GM18526 (cell line): ENCODE data around the gene MAEA.

ENCODE experiments used
- POLR2A ChIP-seq: IDR thresholded peaks from 3 replicates; pipeline ENCODE4 v1.6.1; 2011; ENCODE audit not compliant: insufficient read length; ENCODE audit errors: extremely low read depth

The MAEA gene

DNA sequence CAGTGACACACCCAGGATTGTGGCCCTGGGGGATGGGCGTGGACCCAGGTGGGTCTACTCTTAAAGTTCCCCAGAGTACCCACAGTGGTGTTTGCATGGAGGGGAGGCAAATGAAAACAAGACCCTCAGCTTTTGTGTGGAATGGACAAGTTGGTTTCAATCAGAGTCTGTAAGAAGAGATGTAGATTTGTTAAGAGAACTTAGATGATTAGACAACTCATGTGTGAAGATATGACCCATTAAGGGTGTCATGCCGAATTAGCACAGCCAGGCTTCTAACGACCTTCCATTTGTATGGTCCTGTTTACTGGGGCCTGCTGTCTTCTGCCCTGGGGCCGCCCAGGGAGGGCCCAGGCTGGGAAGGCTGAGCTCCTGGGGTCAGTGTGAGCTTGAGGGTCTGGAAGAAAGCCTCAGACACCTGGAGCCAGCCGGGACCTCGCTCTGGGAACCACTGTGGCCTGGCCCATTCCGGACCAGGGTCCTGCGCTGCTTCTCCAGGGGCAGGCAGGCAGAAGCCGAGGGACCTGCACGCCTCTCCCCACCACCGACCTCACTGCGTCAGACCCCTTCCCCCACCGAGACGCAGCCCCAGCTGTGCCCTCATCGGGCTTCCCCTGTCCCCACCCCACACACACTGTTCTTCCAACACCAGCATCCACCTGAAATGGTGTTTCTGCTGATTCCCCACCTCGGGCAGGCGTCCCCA lies 77.7 kb downstream of the MAEA start:
- no peak for TF ChIP-seq POLR2A

DNA sequence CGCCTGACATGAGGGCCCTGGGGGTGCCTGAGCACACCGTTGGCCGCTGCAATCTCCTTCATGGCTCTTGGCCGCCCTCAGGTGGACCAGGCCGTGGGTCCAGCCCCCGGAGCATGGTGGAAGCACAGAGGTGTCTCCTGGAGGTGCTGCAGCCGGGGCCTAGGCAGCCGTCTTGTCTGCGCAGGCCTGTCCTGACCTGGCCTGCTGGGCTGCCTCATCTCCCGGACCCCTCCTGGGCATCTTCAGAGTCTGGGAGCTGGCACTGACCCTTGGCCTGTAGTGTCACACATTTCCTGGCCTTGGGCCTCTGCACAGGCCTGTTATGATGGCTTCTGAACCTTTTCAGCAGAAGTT lies 78.2 kb downstream of the MAEA start:
- TF ChIP-seq POLR2A = no peak

DNA sequence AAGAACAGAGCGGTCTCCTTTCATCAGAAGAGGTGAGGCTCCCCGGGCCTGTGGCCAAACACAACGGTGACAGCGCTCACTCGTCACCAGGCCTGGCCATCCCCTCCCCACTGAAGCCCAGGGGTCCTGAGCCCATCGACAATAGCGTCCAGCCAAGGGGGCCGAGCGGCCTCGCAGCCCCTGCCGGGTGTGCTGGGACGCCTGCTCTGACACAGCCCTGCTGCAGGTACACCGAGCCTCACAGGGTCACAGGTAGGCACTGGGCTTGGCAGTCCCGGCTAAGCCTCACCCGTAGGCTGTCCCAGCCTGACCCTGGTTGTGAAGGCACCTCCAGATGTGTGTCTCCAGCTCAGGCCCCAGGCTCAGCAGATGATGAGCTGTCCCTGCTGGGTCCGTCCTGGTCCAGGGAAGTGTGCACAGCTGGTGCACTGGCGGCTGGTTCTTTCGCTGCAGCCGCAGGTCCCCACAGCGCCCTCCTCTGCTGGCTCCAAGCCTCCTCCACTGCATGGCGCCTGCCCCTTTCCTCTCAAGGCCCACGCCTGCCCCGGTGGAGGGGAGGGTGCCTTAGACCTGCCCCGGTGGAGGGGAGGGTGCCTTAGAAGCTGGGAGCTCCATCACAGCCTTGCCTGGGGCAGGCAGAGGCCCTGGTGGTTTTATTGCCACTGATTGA lies 78.9 kb downstream of the MAEA start:
- TF ChIP-seq POLR2A = no peak

DNA sequence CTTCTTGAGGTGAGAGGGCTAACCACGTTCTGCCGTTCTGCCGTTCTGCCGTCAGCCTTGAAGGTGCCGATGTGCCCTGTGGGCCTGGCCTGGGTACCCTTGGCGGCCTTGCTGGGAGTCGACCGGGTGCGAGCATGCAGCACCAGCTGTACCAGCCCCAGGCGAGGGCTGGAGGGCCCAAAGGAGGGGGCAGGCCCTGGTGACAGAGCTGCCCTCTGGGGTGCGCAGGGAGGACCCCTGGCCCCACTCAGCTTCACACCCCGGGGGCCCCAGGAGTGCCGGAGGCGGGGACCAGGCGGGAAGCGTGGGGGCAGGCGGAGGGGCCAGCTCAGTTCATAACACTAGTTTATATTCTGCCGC lies 79.4 kb downstream of the MAEA start:
- TF ChIP-seq POLR2A = no peak

DNA sequence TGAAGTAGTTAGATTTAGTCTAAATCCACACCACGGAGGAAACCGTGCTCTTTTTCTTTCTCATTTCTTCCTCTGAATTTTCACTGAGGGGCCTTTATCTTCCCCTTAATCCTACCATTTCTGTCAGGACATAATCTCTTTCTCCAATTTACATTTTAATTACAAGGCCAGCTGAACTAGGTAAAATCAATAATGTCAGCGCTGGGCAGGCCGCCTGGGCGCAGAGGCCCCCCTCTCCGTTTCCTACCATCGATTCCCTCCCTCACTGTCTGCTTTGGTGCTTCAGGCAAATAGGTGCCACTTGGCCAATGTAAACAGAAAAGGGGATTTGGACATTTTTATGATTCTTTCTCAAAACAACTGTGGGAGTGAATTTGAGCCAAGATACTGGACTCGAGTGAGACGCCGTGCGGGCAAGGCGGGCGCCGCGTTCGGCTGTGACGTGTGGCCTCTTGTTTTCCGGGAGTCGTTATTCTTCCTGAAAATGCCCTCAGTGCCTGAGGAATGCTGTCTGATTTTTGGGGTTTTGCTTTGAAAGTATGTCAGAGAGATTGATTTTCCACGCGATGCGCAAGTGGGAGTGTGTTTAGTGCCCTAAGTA lies 79.9 kb downstream of the MAEA start:
- no peak for TF ChIP-seq POLR2A

DNA sequence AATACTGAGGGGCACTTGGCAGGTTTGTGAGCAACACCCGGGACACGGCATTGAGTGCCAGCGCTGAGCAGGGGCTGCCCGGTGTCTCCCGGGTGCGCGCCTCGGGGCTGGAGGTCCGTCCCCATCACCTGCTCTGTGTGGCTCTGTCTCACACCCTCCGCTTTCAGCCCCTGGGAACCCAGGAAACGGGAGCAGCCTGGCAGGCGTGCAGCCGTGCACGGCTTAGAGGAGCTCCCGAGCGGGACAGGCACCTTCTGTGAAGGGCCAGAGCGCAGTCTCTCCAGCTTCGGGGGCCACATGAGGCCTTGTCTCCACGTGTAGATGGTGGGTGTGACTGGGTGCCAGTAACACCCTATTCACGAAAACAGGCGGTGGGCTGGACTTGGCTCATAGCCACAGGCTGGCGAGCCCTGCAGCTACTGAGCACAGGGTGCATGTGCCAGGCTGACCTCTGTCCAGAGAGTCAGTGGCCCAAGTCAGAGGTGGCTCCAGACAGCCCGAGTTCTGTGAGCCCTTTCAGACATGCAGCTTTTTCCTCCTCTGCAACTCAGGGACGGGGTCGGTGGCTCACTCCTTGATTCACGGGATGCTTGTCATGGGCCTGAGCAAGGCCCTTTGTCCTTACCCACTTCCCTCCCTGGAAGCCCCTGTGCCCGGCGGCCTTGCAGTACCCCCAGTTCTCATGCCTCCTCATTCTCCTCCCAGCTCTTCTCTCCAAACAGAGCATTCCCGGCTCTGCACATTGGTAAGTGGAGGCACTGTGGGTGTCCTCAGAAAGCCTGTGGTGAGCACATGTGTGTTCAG lies 80.8 kb downstream of the MAEA start:
- no peak for TF ChIP-seq POLR2A

DNA sequence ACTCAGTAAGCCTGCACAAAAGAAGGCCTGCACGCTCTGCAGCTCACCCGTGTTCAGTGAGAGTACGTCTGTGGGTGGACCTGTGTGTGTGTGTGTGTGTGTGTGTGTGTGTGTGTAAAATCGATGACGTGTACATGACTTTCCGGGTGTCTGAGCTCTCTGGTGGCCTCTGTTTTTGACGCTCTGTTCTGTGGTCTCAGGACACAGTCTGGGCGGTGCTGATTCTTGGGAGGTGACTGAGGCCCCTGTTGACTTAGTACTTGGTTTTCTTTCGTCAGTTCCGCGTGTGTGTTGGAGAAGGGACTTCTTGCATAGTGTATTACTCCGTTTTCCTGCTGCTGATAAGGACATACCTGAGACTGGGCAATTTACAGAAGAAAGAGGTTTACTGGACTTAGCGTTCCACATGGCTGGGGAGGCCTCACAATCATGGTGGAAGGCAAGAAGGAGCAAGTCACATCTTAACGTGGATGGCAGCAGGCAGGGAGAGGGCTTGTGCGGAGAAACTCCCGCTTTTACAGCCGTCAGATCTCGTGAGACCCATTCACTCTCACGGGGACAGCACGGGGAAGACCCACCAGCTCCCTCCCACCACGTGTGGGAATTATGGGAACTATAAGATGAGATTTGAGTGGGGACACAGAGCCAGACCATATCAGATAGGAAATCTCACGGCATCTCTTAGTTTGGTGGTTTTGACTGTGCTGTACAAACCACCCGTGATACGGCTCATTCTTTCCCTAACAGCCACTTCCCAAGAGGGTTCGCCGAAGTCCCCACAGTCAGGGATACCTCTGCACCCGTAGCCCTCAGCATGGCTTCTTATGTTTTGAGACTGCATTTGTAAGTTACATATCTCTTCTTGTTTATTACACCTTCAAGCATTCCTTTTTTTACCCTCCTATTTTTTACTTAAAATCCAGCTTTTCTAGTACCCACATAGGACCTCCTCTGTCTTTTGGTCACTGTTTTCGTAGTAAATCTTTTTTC lies 81.8 kb downstream of the MAEA start:
- no peak for TF ChIP-seq POLR2A

DNA sequence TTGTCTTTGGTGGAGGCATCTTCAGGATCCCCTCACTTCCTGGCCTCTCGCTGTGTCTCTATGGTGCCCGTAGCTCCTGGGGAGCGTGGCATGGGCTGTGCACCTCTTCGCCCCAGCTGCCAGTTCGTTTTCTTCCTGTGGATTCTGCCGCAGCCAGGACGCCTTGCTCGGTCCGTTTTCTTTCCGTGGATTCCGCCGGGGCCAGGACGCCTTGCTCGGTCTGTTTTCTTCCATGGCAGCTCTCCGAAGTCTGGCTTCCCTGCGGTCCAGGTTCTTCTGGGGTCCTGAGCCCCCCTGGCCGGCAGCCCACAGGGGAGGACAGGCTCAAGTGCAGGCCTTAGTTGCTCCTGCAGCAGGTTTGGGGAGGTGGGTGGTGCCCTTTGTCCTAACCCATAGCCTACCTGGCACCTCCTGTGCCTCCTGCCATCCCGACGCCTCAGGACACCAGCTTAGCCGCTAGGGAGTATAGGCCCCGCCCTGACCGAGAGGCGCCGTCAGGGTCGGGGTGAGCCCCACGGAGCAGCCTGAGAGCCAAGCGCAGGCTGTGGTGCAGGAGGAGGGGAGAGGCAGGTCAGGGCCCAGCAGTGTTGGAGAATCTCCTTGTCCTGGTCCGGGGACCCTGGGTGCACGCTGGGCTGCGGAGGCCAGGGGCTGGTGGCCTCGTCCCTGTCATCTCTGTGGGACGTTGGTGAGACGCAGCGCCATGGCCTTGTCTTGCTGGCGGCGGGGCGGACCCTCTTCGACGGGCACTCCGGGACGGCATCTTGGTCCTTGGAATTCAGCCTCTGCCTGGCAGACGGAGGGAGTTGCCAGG lies 84.4 kb downstream of the MAEA start:
- TF ChIP-seq POLR2A = no peak

DNA sequence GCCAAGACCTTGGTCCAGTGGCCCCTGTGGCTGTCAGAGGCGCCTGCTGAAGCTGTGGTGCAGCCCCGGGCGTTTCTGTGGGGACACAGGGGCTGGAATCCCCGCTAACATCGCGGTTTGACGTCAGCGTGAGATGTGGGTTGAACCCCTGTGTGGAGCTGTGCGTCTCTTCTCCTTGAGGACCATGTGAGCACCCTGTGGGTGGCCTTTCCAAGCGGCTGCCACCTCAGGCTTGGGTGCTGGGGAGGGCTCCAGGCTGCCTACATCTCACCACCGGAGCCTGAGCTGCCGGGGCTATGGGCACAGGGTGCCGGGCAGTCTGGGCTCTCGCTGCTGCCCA lies 85.0 kb downstream of the MAEA start:
- TF ChIP-seq POLR2A = no peak

DNA sequence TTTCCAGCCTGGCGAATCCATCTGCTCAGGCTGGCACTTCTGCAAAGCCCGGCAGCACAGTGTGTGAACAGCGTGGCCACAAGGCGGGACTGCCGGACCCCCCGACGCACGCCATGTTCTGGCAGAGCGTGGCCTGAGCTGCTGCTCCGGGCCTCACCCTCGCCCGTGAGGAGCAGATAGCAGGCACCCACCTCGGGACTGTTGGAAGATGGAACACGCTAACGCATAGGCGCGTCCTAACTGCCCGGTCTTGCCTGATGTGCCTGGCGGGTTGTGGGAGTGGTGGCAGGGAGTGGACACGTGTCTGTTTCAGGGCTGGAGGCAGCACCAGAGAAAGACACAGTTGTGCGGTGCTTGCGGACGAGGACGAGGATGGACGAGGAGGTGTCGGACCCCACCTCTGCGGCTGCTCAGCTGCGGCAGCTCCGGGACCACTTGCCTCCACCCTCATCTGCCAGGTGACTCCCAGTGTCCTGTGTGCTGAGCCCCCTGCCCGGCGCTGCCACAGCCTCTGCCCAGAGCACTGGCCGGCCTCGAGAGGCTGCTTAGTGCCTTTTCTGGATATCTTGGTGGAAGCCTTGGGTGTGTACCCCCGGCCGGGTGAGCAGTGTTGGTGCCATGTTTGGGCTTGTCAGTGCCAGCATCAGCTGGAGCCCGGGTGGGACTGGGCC lies 85.5 kb downstream of the MAEA start:
- TF ChIP-seq POLR2A = no peak

DNA sequence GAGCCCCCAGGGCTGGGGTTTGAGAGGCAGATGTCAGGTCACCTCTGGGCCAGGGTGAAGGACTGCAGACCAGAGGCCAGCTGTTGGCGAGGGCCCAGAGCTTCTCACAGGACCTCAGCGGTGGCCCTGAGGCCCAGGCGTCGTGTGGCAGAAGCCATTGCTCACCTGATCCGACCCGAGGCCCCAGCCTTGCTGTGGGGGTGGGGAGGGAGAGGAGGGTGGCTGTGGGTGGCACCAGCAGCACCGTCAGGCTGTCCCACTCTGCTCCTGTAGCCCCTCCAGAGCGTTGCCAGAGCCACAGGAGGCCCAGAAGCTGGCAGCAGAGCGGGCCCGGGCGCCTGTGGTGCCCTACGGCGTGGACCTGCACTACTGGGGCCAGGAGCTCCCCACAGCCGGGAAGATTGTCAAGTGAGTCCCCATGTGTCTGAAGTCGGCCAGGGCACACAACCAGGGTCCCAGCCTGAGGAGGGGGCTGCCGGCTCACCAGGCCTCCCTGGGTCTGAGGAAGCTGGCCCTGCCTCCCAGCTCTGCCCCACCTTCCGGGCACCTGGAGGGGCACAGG lies 86.2 kb downstream of the MAEA start:
- TF ChIP-seq POLR2A = no peak

DNA sequence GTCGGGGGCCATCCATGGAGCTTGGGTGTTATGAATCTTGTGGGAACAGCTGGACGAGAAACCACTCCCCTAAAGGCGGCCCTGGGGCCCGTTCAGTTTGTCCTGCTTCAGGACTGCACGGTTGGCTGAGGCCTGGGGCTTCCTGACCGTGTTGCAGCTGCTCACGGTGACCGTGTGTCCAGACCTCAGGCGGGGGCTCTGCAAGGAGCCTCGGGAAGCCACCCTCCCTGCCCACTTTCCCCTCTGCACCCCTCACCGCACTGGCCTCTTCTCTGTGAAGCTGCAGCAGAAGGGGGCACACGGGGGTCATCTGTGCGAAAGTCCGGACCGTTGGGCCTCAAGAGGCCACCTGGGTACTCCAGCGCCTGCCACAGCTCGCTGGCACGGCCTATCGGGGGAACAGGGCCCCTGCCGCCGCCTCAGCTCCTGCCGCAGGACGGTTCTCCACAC lies 86.7 kb downstream of the MAEA start:
- no peak for TF ChIP-seq POLR2A

DNA sequence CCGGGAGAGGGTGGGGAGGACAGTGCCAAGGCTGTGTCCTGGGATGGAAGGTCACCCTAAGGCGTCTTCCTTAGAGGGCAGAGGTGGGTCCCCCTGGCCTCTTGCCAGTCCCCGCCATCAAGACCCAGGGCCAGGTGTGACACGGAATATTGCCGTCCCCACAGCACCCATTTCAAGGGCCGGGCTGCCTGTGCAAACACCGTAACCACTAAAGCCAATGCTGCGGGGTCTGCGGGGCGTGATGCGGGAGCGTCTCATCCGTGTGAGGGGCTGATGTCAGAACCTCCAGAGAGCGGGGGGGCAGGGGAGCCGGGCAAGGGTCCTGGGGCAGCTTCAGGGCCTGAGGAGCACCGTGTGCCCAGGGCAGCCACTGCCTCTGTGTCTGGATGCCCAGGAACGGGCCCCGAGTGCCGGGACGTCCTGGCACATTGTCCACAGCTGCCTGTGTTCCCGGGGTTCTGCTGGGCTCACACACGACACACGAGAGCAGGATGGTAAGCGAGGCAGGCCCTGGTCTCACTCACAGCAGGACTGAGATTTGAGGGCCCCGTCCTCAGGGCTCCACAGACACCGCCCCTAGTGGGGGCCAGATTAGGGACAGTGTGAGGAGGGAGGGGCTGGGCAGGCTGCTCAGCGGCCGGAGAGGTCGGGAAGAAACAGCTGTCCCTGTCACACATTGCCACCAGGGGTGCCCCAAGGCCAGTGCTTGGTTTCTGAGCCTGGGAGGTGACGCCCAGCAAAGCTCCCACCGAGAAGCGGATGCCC lies 87.3 kb downstream of the MAEA start:
- no peak for TF ChIP-seq POLR2A
